ACHN (cell line): ENCODE results near the gene TRAK2.

Experiments
- DNase-seq: peaks from one replicate; pipeline ENCODE4 v3.0.0-alpha.2; 2015
- in situ Hi-C: cut with HindIII; loops from 2 replicates; pipeline ENCODE4 v1.10.0; 2017; ENCODE audit warnings: low sequenced_read_pairs, low pct_ligation_motif_present, low pct_unique_long_range_greater_than_20kb

Gene TRAK2

DNA sequence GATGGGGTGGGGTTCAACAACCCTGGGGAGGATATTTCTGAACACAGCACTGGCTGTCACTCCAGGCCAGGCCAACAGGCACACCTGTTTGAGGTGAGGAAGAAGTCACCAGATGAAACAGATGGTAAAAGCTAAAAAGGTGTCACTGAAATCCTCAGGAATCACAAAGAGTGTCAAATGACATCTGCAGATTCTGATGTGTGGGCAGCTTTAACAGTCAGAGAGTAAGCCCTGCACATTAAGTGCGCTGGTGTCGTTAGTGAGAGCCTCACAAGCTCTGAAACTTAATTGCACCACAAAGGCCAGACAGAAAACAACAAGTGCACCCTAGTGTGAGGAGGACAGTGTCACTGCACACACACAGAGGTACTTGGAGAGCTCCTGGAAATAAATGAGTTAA is 107.7 kb downstream of the TRAK2 start:
- in situ Hi-C loops = no loop called here
- no peak for DNase-seq

DNA sequence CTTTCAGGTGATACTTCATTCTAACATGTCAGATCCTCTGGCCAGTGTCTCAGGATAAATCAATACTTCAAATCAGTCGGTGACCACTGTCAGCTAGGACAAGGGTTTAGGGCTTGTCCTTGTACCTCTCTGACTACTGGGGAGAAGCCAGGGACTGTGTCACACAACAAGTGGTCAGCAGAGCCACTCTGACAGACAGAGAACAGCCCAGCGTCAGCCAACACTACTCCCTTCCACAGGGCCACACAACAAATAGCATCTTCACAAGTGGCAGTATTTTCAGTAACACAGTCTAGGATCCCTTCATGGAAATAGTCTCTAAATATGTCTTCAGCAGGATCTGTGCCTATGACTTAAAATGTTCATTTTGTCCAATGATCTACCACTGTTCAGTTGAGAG is 108.3 kb downstream of the TRAK2 start:
- no peak for DNase-seq
- in situ Hi-C loops = no loop called here

DNA sequence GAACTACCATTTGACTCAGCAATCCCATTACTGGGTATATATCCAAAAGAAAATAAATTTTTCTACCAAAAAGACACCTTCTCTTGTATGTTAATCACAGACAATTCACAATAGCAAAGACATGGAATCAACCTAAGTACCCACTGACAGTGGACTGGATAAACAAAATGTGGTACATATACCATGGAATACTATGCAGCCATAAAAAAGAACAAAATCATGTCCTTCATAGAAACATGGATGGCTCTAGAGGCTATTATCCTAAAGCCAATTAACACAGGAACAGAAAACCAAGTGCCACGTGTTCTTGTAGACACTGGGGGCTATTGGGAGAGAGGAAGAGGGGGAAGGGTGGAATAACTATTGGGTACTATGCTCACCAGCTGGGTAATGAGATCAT is 121.8 kb downstream of the TRAK2 start:
- in situ Hi-C loops = no loop called here
- no peak for DNase-seq

DNA sequence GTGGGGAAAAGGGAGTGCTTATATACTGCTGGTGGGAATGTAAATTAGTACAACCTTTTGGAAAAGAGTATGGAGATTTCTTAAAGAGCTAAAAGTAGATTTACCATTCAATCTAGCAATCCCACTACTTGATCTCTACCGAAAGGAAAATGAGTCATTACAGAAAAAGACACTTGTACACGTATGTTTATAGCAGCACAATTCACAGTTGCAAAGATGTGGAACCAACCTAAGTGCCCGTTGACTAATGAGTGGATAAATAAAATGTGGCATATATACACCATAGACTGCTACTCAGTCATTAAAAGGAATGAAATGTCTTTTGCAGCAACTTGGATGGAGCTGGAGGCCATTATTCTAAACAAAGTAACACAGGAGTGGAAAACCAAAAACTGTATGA is 123.6 kb downstream of the TRAK2 start:
- no peak for DNase-seq
- in situ Hi-C loops = no loop called here
